H1 (cell line): ENCODE data around the gene KIAA1328. TPM values are rescaled to one million over a fixed set of nuclear protein-coding genes. Genes with fewer than 3 reads are reported as not detected.

Source experiments
- CBX5 ChIP-seq: fragments of 300-800, 300-1000 bp; sonication (generic); IDR thresholded peaks from 2 replicates; pipeline ENCODE4 v1.7.1; 2016; ENCODE audit warnings: antibody characterized with exemption, low read length, low read depth
- HDAC6 ChIP-seq: IDR thresholded peaks from one replicate; pipeline ENCODE4 v1.7.1; 2012; ENCODE audit warnings: low read depth, mild to moderate bottlenecking, inconsistent platforms, low read length, moderate library complexity
- polyA plus RNA-seq, 7 experiments: library from polyadenylated mRNA; depleted of rRNA in 3 of 7; stranded (reverse) in 5 of 7; unstranded in 2 of 7; fragments of >200 nt in 5 of 7; fragments of 200-250 nt in 2 of 7; gene quantifications; 1 replicate in 5 of 7; 2 replicates in 1 of 7; 4 replicates in 1 of 7; pipeline versions ENCODE4 v1.2.1 to v1.2.3, GENCODE V29; 2011 to 2013; ENCODE audit warnings: missing spikeins in 2 of 7, mixed read lengths in 2 of 7
- total RNA-seq: library from RNA; stranded (reverse); fragmentation: NEBNext Ultra II Directional; extraction: Animal tissue kit (Norgen Biotek cat#: 25700); gene quantifications from 2 replicates; pipeline ENCODE4 v1.2.1, GENCODE V29; 2021

KIAA1328 gene
- total and polyA plus RNA-seq, 2 of the 8 experiments (the other 6 are each of a cell fraction or from before 2014, with no cell fraction given): 2.6 to 5.7 TPM

DNA sequence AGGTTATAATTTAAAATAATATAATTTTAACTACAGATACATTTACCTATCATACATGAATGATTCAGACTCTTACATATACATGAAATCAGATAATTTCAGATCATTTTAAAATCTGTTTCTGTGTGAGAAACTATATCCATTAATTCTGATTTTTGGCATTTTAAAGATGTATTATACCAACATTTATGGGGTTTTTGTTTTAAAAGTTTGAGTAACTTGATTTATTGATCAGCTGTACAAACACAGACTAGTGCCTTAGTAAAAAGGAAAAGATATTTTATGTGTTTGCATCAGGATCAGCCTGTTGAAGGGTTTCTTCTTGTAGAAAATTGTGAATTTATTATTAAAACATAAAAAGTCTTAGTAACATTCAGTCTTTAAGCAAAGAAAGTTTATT, 59.9 kb downstream of the KIAA1328 start (continued):
- TF ChIP-seq CBX5 (no peak), HDAC6 (no peak)
